HepG2 (cell line): Measurements from ENCODE around the gene SFXN5. TPM values are rescaled to one million over a fixed set of nuclear protein-coding genes. Genes with fewer than 3 reads are reported as not detected.

Experiments used
- ASH2L ChIP-seq: fragments of 300-600, 200-600 bp; sonication (generic); IDR thresholded peaks from 2 replicates; pipeline ENCODE4 v1.7.0; 2017; ENCODE audit warnings: low read depth, mild to moderate bottlenecking, moderate library complexity, mixed read lengths, low read length; ENCODE audit not compliant: insufficient read length
- BORCS8-MEF2B ChIP-seq: sonication (generic); formaldehyde crosslinking; IDR thresholded peaks from 2 replicates; pipeline ENCODE4 v1.8.0; 2022; ENCODE audit warnings: mild to moderate bottlenecking, missing genetic modification reagents
- DPF2 ChIP-seq: sonication (generic); formaldehyde crosslinking; IDR thresholded peaks from 2 replicates; pipeline ENCODE4 v1.4.0; 2020; ENCODE audit warnings: mild to moderate bottlenecking, low read depth, missing genetic modification reagents, borderline replicate concordance
- HHEX ChIP-seq: IDR thresholded peaks from 2 replicates; pipeline ENCODE4 v1.6.1; 2016; ENCODE audit warnings: control low read depth
- MIER2 ChIP-seq: IDR thresholded peaks from 2 replicates; pipeline ENCODE4 v1.6.1; 2016; ENCODE audit warnings: missing biosample characterization, missing genetic modification reagents
- POGZ ChIP-seq: sonication (generic); formaldehyde crosslinking; IDR thresholded peaks from 2 replicates; pipeline ENCODE4 v1.4.0; 2020; ENCODE audit warnings: mild to moderate bottlenecking, missing genetic modification reagents
- SNRNP70 ChIP-seq: fragments of 200-400 bp; formaldehyde crosslinking; IDR thresholded peaks from 2 replicates; pipeline ENCODE4 v1.6.1; 2017; ENCODE audit warnings: mild to moderate bottlenecking, low read depth, low read length, moderate library complexity
- SOX6 ChIP-seq, 2 experiments: fragments of 450-650 bp in 1 of 2; sonication (generic) in 1 of 2; formaldehyde crosslinking in 1 of 2; IDR thresholded peaks; 2 replicates each; pipeline versions ENCODE4 v1.4.0 to v1.6.1; 2017 to 2020; ENCODE audit warnings: antibody characterized with exemption in 1 of 2, mild to moderate bottlenecking in 1 of 2, missing genetic modification reagents in 1 of 2
- ZNF367 ChIP-seq: sonication (generic); formaldehyde crosslinking; IDR thresholded peaks from 2 replicates; pipeline ENCODE4 v1.4.0; 2020; ENCODE audit warnings: missing genetic modification reagents, borderline replicate concordance
- ZNF460 ChIP-seq: sonication (generic); formaldehyde crosslinking; IDR thresholded peaks from 2 replicates; pipeline ENCODE4 v1.5.1; 2020; ENCODE audit warnings: missing genetic modification reagents, mild to moderate bottlenecking, borderline replicate concordance
- ZNF501 ChIP-seq: sonication (generic); formaldehyde crosslinking; IDR thresholded peaks from 2 replicates; pipeline ENCODE4 v1.5.1; 2020; ENCODE audit warnings: mild to moderate bottlenecking, moderate library complexity, missing genetic modification reagents
- ZNF550 ChIP-seq: sonication (generic); formaldehyde crosslinking; IDR thresholded peaks from 2 replicates; pipeline ENCODE4 v1.4.0; 2020; ENCODE audit warnings: mild to moderate bottlenecking, missing genetic modification reagents, borderline replicate concordance
- ZNF556 ChIP-seq: sonication (generic); formaldehyde crosslinking; IDR thresholded peaks from 2 replicates; pipeline ENCODE4 v1.4.0; 2020; ENCODE audit warnings: mild to moderate bottlenecking, missing genetic modification reagents, borderline replicate concordance
- ZNF749 ChIP-seq: sonication (generic); formaldehyde crosslinking; IDR thresholded peaks from 2 replicates; pipeline ENCODE4 v1.8.0; 2022; ENCODE audit warnings: mild to moderate bottlenecking, missing genetic modification reagents, moderate library complexity, borderline replicate concordance
- polyA plus RNA-seq, 8 experiments: library from polyadenylated mRNA; depleted of rRNA in 3 of 8; stranded (reverse) in 7 of 8; unstranded in 1 of 8; fragments of >200 nt; fragmentation: Illumina TruSeq in 4 of 8; extraction: Trizol in 4 of 8; gene quantifications; 2 replicates each; pipeline versions ENCODE4 v1.2.1 to v1.2.3, GENCODE V29; 2011 to 2016; ENCODE audit warnings: low read depth in 4 of 8, missing spikeins in 1 of 8, mixed read lengths in 1 of 8; ENCODE audit not compliant: insufficient read depth in 1 of 8
- total RNA-seq, 5 experiments: library from RNA; depleted of rRNA; stranded (reverse); fragments of >200 nt; fragmentation: Illumina TruSeq; extraction: Trizol; gene quantifications; 2 replicates each; pipeline ENCODE4 v1.2.3, GENCODE V29; 2016; ENCODE audit warnings: low read depth in 1 of 5
- TF ChIP-seq, protein P1 (sequence below): IDR thresholded peaks from 2 replicates; pipeline ENCODE4 v1.6.1; 2016; ENCODE audit warnings: low read depth, borderline replicate concordance
- TF ChIP-seq, protein P2 (sequence below): IDR thresholded peaks from 2 replicates; pipeline ENCODE4 v1.6.1; 2016; ENCODE audit warnings: low read depth, missing genetic modification reagents, missing compliant biosample characterization
- TF ChIP-seq, protein P3 (sequence below): sonication (generic); formaldehyde crosslinking; IDR thresholded peaks from 2 replicates; pipeline ENCODE4 v1.4.0; 2020; ENCODE audit warnings: missing genetic modification reagents
- TF ChIP-seq, protein P4 (sequence below): sonication (generic); formaldehyde crosslinking; IDR thresholded peaks from 2 replicates; pipeline ENCODE4 v1.8.0; 2022; ENCODE audit warnings: mild to moderate bottlenecking, missing genetic modification reagents, moderate library complexity

SFXN5 gene
- total and polyA plus RNA-seq, 2 of the 13 experiments (the other 11 are each of a cell fraction or from before 2014, with no cell fraction given) = 34.9 to 37.4 TPM

DNA sequence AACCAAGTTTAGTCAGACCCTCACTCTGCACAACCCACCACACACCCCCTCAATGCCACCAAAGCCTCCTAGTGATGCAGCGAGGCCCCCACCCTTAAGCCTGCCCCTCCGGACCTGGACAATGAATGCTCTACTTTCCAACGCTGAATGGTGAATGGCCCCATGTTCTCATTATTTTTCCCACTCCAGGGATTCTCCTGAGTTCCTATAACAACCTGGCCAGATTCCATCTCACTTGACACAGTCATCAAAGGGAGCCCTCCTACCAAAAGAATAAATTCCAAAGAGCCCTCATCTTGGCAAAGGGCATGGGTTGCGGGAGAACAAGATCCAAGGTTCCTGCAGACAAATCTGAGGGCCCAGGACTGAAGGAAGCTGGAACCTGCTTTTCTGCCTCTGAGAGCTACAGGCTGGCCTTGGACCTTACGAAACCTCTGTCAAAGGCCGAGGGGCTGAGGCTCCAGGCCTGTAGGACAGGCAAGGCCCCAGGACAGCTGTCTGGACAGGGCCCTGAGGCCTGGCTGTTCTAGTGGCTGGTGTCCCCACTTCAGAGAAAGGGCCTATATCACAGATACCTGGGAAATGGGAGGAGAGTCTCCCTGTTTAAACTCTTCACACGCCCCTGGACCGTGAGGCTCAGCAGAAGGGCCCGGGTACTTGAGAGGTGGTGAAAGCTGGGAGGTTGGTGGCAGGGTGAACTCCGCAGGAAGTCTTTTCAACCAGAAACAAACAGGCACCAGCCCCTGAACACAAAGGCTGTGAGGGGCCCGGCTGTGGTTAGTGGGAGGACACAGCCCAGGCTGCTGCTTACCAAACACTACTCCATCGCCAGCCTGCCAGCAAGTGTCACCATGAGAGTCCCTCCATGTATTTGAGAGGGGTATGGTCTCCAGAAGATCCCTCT, 27.3 kb downstream of the SFXN5 start (continued):
- TF ChIP-seq BORCS8-MEF2B (CRISPR knock-in tag) (0 out of 2 replicates have a peak, but pooled peaks have one; percentile 35), SNRNP70 (no peak), DPF2 (no peak), ZNF749 (CRISPR knock-in tag) (no peak), ZNF556 (CRISPR knock-in tag) (no peak), ZNF460 (CRISPR knock-in tag) (no peak), ZNF501 (CRISPR knock-in tag) (peak; percentile 64), ZNF550 (CRISPR knock-in tag) (no peak), ASH2L (peak; percentile 32), HHEX (CRISPR knock-in tag) (no peak), POGZ (no peak), MIER2 (CRISPR knock-in tag) (no peak), SOX6 (IDR thresholded peaks at IDR 0.05) (no peak), SOX6 (CRISPR knock-in tag; IDR thresholded peaks at IDR 0.05) (peak; percentile 33; the same call in 1 of the 2 replicates), ZNF367 (CRISPR knock-in tag) (no peak)
- TF ChIP-seq, protein P1, sequence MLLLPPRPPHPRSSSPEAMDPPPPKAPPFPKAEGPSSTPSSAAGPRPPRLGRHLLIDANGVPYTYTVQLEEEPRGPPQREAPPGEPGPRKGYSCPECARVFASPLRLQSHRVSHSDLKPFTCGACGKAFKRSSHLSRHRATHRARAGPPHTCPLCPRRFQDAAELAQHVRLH (CRISPR knock-in tag) = peak; percentile 23; the same call in 1 of the 2 replicates
- TF ChIP-seq, protein P2, sequence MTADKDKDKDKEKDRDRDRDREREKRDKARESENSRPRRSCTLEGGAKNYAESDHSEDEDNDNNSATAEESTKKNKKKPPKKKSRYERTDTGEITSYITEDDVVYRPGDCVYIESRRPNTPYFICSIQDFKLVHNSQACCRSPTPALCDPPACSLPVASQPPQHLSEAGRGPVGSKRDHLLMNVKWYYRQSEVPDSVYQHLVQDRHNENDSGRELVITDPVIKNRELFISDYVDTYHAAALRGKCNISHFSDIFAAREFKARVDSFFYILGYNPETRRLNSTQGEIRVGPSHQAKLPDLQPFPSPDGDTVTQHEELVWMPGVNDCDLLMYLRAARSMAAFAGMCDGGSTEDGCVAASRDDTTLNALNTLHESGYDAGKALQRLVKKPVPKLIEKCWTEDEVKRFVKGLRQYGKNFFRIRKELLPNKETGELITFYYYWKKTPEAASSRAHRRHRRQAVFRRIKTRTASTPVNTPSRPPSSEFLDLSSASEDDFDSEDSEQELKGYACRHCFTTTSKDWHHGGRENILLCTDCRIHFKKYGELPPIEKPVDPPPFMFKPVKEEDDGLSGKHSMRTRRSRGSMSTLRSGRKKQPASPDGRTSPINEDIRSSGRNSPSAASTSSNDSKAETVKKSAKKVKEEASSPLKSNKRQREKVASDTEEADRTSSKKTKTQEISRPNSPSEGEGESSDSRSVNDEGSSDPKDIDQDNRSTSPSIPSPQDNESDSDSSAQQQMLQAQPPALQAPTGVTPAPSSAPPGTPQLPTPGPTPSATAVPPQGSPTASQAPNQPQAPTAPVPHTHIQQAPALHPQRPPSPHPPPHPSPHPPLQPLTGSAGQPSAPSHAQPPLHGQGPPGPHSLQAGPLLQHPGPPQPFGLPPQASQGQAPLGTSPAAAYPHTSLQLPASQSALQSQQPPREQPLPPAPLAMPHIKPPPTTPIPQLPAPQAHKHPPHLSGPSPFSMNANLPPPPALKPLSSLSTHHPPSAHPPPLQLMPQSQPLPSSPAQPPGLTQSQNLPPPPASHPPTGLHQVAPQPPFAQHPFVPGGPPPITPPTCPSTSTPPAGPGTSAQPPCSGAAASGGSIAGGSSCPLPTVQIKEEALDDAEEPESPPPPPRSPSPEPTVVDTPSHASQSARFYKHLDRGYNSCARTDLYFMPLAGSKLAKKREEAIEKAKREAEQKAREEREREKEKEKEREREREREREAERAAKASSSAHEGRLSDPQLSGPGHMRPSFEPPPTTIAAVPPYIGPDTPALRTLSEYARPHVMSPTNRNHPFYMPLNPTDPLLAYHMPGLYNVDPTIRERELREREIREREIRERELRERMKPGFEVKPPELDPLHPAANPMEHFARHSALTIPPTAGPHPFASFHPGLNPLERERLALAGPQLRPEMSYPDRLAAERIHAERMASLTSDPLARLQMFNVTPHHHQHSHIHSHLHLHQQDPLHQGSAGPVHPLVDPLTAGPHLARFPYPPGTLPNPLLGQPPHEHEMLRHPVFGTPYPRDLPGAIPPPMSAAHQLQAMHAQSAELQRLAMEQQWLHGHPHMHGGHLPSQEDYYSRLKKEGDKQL = no peak
- TF ChIP-seq, protein P3, sequence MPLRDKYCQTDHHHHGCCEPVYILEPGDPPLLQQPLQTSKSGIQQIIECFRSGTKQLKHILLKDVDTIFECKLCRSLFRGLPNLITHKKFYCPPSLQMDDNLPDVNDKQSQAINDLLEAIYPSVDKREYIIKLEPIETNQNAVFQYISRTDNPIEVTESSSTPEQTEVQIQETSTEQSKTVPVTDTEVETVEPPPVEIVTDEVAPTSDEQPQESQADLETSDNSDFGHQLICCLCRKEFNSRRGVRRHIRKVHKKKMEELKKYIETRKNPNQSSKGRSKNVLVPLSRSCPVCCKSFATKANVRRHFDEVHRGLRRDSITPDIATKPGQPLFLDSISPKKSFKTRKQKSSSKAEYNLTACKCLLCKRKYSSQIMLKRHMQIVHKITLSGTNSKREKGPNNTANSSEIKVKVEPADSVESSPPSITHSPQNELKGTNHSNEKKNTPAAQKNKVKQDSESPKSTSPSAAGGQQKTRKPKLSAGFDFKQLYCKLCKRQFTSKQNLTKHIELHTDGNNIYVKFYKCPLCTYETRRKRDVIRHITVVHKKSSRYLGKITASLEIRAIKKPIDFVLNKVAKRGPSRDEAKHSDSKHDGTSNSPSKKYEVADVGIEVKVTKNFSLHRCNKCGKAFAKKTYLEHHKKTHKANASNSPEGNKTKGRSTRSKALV (CRISPR knock-in tag) = no peak
- TF ChIP-seq, protein P4, sequence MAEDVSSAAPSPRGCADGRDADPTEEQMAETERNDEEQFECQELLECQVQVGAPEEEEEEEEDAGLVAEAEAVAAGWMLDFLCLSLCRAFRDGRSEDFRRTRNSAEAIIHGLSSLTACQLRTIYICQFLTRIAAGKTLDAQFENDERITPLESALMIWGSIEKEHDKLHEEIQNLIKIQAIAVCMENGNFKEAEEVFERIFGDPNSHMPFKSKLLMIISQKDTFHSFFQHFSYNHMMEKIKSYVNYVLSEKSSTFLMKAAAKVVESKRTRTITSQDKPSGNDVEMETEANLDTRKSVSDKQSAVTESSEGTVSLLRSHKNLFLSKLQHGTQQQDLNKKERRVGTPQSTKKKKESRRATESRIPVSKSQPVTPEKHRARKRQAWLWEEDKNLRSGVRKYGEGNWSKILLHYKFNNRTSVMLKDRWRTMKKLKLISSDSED (CRISPR knock-in tag) = no peak
